Activated naive CD8-positive, alpha-beta T cell treated with anti-CD3 and anti-CD28 coated beads, Interleukin-2, amount 10 ng/mL, durations not matched to agents 7 days and 5 days (primary cell): ENCODE results near the gene CHRNB2. TPM values are rescaled to one million over a fixed set of nuclear protein-coding genes. Genes with fewer than 3 reads are reported as not detected.
A peak's percentile ranks its signal among the peaks of the same experiment; 100 is the strongest.
"Not testable (repeated sequence)": the region's sequence is repeated elsewhere in the genome, so short reads cannot be mapped to it uniquely, and the experiment has no call there.

Experiments used
- ATAC-seq: fragments of 150-1000 bp; cut with Tn5 transposase; one replicate; pipeline ENCODE4 v1.10.0; 2021; ENCODE audit warnings: low read depth, moderate library complexity
- POLR2A ChIA-PET: fragments of 350-600 bp; sonication (Branson Sonifier 250); formaldehyde crosslinking; loops from one replicate; lab custom pipeline; 2021; ENCODE audit warnings: antibody characterized with exemption; lab: Charles Lee
- DNase-seq: peaks from one replicate; pipeline ENCODE4 v3.0.0; 2021
- H3K27ac Mint-ChIP-seq: one replicate; pipeline ENCODE4 v1.8.0; 2022; ENCODE audit warnings: mild to moderate bottlenecking, mixed read lengths
- H3K27me3 Mint-ChIP-seq: one replicate; pipeline ENCODE4 v1.8.0; 2022; ENCODE audit warnings: mild to moderate bottlenecking, moderate library complexity, mixed read lengths
- H3K36me3 Mint-ChIP-seq: one replicate; pipeline ENCODE4 v1.8.0; 2021; ENCODE audit warnings: mild to moderate bottlenecking, mixed read lengths
- H3K4me1 Mint-ChIP-seq: one replicate; pipeline ENCODE4 v1.8.0; 2021; ENCODE audit warnings: mixed read lengths
- H3K4me3 Mint-ChIP-seq: one replicate; pipeline ENCODE4 v1.8.0; 2022; ENCODE audit warnings: mild to moderate bottlenecking, moderate library complexity, mixed read lengths
- H3K9me3 Mint-ChIP-seq: one replicate; pipeline ENCODE4 v1.8.0; 2021; ENCODE audit warnings: mixed read lengths
- total RNA-seq, 2 experiments: library from RNA; stranded (reverse); gene quantifications; one replicate each; pipeline ENCODE4 v1.2.3, GENCODE V29; 2021

The CHRNB2 gene, protein sequence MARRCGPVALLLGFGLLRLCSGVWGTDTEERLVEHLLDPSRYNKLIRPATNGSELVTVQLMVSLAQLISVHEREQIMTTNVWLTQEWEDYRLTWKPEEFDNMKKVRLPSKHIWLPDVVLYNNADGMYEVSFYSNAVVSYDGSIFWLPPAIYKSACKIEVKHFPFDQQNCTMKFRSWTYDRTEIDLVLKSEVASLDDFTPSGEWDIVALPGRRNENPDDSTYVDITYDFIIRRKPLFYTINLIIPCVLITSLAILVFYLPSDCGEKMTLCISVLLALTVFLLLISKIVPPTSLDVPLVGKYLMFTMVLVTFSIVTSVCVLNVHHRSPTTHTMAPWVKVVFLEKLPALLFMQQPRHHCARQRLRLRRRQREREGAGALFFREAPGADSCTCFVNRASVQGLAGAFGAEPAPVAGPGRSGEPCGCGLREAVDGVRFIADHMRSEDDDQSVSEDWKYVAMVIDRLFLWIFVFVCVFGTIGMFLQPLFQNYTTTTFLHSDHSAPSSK
- total RNA-seq: not detected

- no peaks in the 10 kb centered on the region for H3K36me3 Mint-ChIP-seq
- ATAC-seq (peak; percentile 97), DNase-seq (peak; percentile 90)
- H3K4me3 Mint-ChIP-seq: peak within 1 kb of the TSS; percentile 47
- H3K4me1 Mint-ChIP-seq: peaks cover 5% of the 10 kb centered on the region
- POLR2A ChIA-PET: interaction anchor here (1.0 to 1.9 kb wide), 4 partner anchors 9 to 59 kb away, joined by 3 to 5 read pairs (median 4); no protein-coding TSS in a partner anchor
- H3K27me3 Mint-ChIP-seq: peaks cover 27% of the 10 kb centered on the region
- no peak within 1 kb of the TSS for H3K27ac Mint-ChIP-seq
- H3K9me3 Mint-ChIP-seq: no peaks in the 10 kb centered on the region
These were observed at the start of gene CHRNB2 for GRCh38 chr1:154567386-154568156. TSS of gene CHRNB2 (plus strand) at chr1:154567778. CDS start at chr1:154568045, 267 bp downstream.

- H3K4me3 Mint-ChIP-seq: no peak overlapping the region
These were observed 48.0 kb upstream of the CHRNB2 start for GRCh38 chr1:154519591-154519991.

GRCh38 chr1:154520333-154520732 lies 47.2 kb upstream of the CHRNB2 start:
- no peaks in the 10 kb centered on the region for H3K4me1 Mint-ChIP-seq
- no peak for DNase-seq
- H3K27ac Mint-ChIP-seq: no peak overlapping the region
- no peak overlapping the region for H3K4me3 Mint-ChIP-seq
- no peaks in the 10 kb centered on the region for H3K36me3 Mint-ChIP-seq
- ATAC-seq: no peak
- peaks cover 40% of the 10 kb centered on the region for H3K27me3 Mint-ChIP-seq
- POLR2A ChIA-PET: no interaction called here
- H3K9me3 Mint-ChIP-seq: no peaks in the 10 kb centered on the region

More at GRCh38 chr1:154519591-154519991, 48.0 kb upstream of the CHRNB2 start:
- Mint-ChIP-seq H3K9me3 (no peaks in the 10 kb centered on the region), H3K27ac (no peak overlapping the region), H3K27me3 (peaks cover 37% of the 10 kb centered on the region), H3K36me3 (no peaks in the 10 kb centered on the region), H3K4me1 (no peaks in the 10 kb centered on the region)
- DNase-seq: no peak
- POLR2A ChIA-PET: no interaction called here
- no peak for ATAC-seq

DNA sequence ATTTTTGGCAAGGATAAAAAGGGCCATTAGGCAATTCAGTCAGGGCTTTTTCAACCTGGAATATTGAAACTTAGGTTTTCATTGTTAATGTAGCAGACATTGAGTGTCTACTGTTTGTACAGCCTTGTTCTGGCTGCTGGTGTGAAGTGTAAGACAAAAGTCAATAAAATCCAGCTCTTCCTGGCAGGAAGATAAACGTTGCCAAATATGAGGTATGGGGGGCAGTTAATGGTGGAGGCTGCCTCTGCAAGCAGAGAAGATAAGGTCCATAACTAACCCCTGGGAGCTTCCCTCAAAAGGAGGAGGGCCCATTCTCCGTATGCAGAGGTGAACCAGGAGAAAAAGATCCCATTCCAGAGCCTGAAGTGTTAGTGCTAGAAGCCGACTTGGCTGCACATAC lies 45.9 kb upstream of the CHRNB2 start:
- ATAC-seq: no peak
- POLR2A ChIA-PET: no interaction called here
- no peak for DNase-seq
- peaks cover 36% of the 10 kb centered on the region for H3K27me3 Mint-ChIP-seq
- H3K4me3 Mint-ChIP-seq: no peak overlapping the region
- H3K4me1 Mint-ChIP-seq: no peaks in the 10 kb centered on the region
- H3K27ac Mint-ChIP-seq: no peak overlapping the region
- H3K9me3 Mint-ChIP-seq: no peaks in the 10 kb centered on the region
- no peaks in the 10 kb centered on the region for H3K36me3 Mint-ChIP-seq

GRCh38 chr1:154524881-154525280 lies 42.7 kb upstream of the CHRNB2 start:
- Mint-ChIP-seq H3K9me3 (no peaks in the 10 kb centered on the region), H3K27me3 (peaks cover 37% of the 10 kb centered on the region), H3K4me3 (no peak overlapping the region), H3K36me3 (no peaks in the 10 kb centered on the region), H3K4me1 (no peaks in the 10 kb centered on the region), H3K27ac (no peak overlapping the region)
- DNase-seq: no peak
- ATAC-seq: no peak
- POLR2A ChIA-PET: no interaction called here

GRCh38 chr1:154527192-154527591 lies 40.4 kb upstream of the CHRNB2 start:
- DNase-seq: no peak
- Mint-ChIP-seq H3K27me3 (peaks cover 30% of the 10 kb centered on the region), H3K4me3 (no peak overlapping the region), H3K9me3 (no peaks in the 10 kb centered on the region), H3K4me1 (no peaks in the 10 kb centered on the region), H3K27ac (no peak overlapping the region), H3K36me3 (no peaks in the 10 kb centered on the region)
- POLR2A ChIA-PET: no interaction called here
- no peak for ATAC-seq

- no peaks in the 10 kb centered on the region for H3K4me1 Mint-ChIP-seq
- no peak overlapping the region for H3K27ac Mint-ChIP-seq
- DNase-seq (no peak), ATAC-seq (no peak)
- H3K9me3 Mint-ChIP-seq: no peaks in the 10 kb centered on the region
- H3K27me3 Mint-ChIP-seq: peaks cover 23% of the 10 kb centered on the region
- H3K4me3 Mint-ChIP-seq: no peak overlapping the region
- no peaks in the 10 kb centered on the region for H3K36me3 Mint-ChIP-seq
- POLR2A ChIA-PET: no interaction called here
These were observed 38.3 kb upstream of the CHRNB2 start for GRCh38 chr1:154529308-154529707.

GRCh38 chr1:154531950-154532349 lies 35.6 kb upstream of the CHRNB2 start:
- not testable (repeated sequence) for H3K4me3 Mint-ChIP-seq, H3K27ac Mint-ChIP-seq
- H3K27me3 Mint-ChIP-seq: peaks cover 24% of the 10 kb centered on the region

GRCh38 chr1:154533952-154534844 lies 33.4 kb upstream of the CHRNB2 start:
- no peak overlapping the region for H3K4me3 Mint-ChIP-seq
- H3K9me3 Mint-ChIP-seq: no peaks in the 10 kb centered on the region
- no peak overlapping the region for H3K27ac Mint-ChIP-seq
- H3K4me1 Mint-ChIP-seq: no peaks in the 10 kb centered on the region
- no peaks in the 10 kb centered on the region for H3K36me3 Mint-ChIP-seq
- ATAC-seq (no peak), DNase-seq (no peak)
- POLR2A ChIA-PET: interaction anchor here (0.7 kb wide), 1 partner anchor 210 kb away, joined by 3 read pairs; no protein-coding TSS in a partner anchor
- H3K27me3 Mint-ChIP-seq: peaks cover 21% of the 10 kb centered on the region

More at GRCh38 chr1:154531950-154532349, 35.6 kb upstream of the CHRNB2 start:
- DNase-seq, H3K4me1 Mint-ChIP-seq, H3K9me3 Mint-ChIP-seq, POLR2A ChIA-PET, H3K36me3 Mint-ChIP-seq, ATAC-seq: not testable (repeated sequence)

- POLR2A ChIA-PET: no interaction called here
- ATAC-seq (no peak), DNase-seq (no peak)
- Mint-ChIP-seq H3K9me3 (no peaks in the 10 kb centered on the region), H3K27ac (no peak overlapping the region), H3K4me1 (no peaks in the 10 kb centered on the region), H3K27me3 (peaks cover 18% of the 10 kb centered on the region), H3K36me3 (no peaks in the 10 kb centered on the region), H3K4me3 (no peak overlapping the region)
These were observed 31.0 kb upstream of the CHRNB2 start for GRCh38 chr1:154536570-154536969.

GRCh38 chr1:154539486-154540483 lies 27.8 kb upstream of the CHRNB2 start:
- peaks cover 9% of the 10 kb centered on the region for H3K27me3 Mint-ChIP-seq
- ATAC-seq: no peak
- H3K4me1 Mint-ChIP-seq: no peaks in the 10 kb centered on the region
- DNase-seq: no peak
- H3K36me3 Mint-ChIP-seq: no peaks in the 10 kb centered on the region
- H3K9me3 Mint-ChIP-seq: no peaks in the 10 kb centered on the region
- H3K27ac Mint-ChIP-seq: no peak overlapping the region
- H3K4me3 Mint-ChIP-seq: no peak overlapping the region
- POLR2A ChIA-PET: interaction anchor here (0.6 kb wide), 1 partner anchor 197 kb away, joined by 3 read pairs; no protein-coding TSS in a partner anchor

DNA sequence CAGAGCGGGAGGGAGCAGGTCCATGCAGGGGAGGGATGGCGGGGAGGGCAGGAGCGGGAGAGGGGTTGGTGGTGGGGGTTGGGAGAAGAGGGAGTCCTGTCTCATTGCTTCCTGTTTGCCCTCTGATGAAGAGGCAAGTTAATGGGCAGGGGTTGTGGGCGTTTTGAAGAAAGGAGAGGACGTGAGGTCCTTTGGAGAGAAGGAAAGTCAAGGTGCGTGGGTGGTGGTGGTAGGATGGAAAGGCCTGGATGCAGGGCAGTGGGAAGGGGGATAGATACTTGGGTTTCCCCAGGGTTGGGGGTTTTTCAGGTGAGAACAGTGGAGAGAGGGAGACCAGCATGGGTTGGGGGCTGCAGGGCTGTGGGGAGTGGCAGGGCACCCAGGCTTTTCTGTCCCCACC lies 26.3 kb upstream of the CHRNB2 start:
- POLR2A ChIA-PET: no interaction called here
- ATAC-seq (no peak), DNase-seq (no peak)
- Mint-ChIP-seq H3K9me3 (no peaks in the 10 kb centered on the region), H3K4me3 (no peak overlapping the region), H3K4me1 (no peaks in the 10 kb centered on the region), H3K27me3 (peaks cover 6% of the 10 kb centered on the region), H3K36me3 (no peaks in the 10 kb centered on the region), H3K27ac (no peak overlapping the region)
